DMS 273 (cell line): ENCODE measurements around the gene PUM2.
"Not testable (repeated sequence)": the region's sequence is repeated elsewhere in the genome, so short reads cannot be mapped to it uniquely, and the experiment has no call there.

ENCODE experiments used
- DNase-seq: peaks from one replicate; lab custom pipeline; 2025; ENCODE audit not compliant: unreplicated experiment; lab: John Stamatoyannopoulos, UW

The PUM2 gene

DNA sequence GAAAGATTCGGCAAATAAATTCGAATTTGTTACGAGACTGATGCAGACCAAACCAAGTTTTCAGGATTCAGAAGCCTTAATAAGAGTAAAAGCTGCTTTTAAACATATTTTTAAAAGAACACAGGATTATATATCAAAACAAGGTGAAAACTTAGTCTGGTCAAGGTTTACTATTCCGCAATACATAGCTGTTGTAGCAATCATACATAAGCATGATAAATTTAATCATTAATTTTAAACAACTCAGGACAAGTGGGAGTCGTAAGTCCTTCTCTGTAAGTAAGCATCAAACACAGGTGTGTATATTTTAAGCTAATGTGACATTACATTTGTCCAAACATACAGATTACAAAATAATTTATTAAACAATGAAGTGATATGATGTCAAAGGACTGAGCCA is 57.7 kb downstream of the PUM2 start:
- DNase-seq = no peak

GRCh38 chr2:20291846-20292408 is 58.7 kb downstream of the PUM2 start:
- no peak for DNase-seq

DNA sequence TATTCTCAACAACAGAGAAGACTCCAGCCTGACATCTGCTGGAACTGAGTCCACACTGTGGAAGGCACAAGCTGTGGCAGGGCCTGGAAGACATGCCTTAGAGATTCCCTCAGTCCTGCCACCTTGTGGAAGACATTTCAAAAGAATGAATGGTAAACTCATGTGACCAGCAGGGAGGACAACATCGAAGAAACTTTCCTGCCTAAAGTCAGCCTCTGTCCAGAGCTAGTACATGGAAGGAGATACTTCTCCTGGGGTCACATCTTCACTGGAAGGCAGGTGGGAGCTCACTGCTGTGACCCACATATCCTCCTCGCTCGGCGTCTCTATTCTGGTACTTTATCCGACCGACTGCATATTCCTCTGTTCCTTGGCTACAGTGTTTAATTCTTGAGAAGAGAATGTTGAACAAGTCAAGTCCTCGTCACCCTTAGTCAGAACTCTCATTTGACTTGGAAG is 59.5 kb downstream of the PUM2 start:
- DNase-seq = peak; percentile 91

DNA sequence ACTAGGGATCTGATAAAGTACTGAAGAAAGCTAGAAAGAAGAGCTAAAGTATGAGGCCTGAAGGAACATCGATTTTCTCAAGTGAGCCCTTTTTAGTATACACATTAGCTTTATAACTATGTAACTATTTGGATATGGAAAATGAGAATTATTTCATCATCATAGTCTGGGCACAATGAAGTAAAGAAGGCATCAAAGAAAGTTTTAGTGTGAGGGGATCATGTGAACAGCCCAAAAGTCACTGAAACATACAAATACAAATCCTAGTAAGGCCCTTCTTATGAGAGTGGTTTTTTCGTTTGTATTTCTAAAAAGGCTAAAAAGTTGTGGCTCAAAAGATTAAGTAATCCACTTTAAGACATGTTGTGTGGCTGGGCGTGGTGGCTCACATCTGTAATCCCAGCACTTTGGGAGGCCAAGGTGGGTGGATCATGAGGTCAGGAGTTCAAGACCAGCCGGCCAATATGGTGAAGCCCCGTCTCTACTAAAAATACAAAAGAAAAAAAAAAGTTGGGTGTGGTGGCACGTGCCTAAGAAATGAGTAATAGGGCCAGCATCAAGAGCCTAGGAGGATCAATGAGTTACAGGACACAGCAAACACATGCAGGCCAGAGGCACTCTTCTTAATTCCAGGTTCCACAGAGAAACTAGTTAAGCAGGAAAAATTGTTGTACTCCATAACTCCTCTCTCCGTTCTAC is 61.9 kb downstream of the PUM2 start:
- no peak for DNase-seq

DNA sequence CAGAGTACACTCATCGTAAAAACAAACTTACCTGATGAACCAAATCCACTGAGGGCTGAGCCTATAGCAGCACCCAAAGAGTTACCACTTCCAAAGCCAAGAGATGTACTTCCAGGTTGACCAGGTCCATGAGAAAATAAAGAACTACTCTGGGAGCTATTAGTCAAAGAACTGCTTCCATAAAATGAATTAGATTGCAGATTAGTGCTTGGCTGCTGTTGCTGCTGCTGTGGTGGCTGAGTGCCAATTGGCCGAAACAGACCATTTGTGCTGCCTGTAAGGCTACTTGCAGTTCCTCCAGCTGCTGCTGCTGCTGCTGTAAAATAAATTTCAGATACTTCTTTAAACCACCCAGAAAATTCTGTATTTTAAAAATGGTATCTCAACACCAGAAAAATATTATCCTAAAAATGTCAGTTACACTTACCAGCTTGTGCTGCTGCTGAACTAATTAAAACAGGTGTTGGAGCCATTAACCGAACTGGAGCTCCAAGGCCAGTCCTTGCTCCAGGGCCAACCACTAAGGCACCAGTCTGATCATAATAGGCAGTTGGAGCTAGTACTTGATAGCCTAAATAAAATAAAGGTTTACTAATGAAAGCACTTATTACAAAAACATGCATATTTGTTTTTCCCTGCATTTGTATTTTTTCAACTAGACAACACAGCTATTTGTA is 67.6 kb downstream of the PUM2 start:
- peak; percentile 57 for DNase-seq

- DNase-seq = no peak
These were observed 68.8 kb downstream of the PUM2 start for GRCh38 chr2:20281876-20282275.

DNA sequence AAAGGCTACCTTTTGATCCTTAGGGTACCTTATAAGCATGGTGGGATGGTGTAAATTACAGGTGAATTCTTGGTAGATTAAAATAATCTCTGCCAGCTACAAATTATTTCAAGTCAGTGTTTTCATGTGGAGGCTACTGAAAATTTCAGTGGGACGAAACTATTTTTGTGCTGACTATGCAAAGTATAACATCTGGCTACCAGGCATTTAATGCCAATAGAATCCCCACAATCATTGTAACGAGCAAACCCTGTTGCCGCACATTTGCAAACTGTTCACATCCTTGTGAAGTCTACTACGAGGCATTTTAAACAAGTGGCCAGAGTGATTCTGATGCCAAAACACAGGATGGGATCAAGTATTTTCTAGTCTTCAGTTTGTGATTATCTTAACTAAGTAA is 77.6 kb downstream of the PUM2 start:
- DNase-seq = no peak

DNA sequence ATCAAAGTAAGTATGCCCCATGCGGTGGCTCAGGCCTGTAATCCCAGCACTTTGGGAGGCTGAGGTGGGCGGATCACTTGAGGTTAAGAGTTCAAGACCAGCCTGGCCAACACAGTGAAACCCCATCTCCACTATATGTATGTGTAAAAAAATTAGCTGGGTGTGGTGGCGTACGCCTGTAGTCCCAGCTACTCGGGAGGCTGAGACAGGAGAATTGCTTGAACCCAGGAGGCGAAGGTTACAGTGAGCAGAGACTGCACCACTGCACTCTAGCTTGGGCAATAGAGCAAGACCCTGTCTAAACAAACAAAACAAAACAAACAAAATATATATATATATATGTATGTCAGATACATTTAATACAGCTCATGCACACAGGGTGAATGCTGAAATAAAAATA is 82.3 kb downstream of the PUM2 start:
- DNase-seq = not testable (repeated sequence)

DNA sequence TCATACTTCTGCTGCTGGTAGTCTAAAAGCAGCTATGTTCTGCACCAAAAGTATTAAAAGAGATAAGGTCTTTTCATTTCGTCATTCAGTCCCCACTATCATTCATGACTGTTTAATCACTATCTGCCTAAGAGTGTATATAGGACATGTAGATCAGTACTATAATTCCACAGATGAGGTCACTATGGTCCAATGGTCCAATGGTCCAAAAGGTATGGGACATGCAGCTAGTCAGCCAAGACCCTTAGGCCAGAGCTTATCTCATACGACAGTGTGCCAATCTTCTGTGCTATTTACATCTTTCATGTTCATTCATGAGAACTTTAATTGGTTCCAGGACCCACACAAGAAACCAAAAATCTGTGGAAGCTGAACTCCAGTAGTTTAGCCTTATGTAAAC is 83.1 kb downstream of the PUM2 start:
- no peak for DNase-seq

GRCh38 chr2:20264629-20265028 is 86.0 kb downstream of the PUM2 start:
- no peak for DNase-seq

DNA sequence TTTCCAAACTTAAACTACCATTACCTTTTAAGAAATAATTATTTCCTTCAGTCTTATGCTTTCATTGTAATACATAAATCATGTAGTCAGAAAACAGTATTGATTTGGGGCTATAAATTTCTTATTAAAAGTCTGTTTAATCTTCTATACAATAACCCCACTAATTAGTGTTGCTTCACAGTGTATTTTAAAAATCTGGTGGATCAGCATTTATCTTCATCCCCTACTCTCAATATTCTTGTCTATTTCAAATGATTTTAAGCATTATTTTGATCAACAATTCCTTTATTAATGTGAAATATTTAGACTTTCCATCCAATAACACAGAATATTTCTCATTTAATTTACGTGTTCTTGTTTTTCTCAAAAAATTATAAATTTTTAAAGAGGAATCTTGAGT is 93.2 kb downstream of the PUM2 start:
- DNase-seq = no peak

DNA sequence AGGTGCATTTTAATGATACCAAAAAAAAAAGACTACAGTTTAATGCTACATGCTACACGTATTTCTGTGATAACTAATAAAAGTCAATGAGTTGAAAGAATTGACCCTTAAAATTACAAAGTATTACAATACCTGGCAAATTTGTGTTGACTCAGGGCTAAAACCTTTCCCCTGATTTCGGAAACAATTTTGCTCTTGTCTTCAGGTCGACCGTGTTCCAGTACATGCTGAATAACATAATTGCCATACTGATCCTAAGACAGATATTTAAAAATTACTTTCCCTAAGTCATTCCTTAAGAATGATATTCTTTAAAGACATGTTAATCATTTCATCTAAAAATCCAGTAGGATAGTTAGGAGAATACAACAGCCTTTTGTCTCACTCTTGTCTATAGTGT is 95.9 kb downstream of the PUM2 start:
- no peak for DNase-seq

DNA sequence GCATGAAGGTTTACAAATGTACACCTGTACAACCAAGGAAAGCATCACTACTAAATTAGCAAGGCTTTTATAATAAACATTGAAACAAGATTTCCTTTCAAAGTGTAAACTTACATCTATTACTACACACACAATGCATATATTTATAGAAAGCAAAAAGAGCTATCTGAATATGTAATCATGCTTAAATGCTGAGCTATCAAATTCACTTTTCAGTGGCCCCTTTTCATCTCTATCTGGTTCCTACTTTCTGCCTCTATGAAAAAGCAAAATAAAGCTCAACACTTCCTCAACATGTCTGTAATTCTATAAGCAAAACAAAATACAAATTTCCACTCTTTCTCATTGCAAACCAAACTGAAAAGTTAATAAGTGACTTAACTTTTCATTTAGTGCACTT is 100.2 kb downstream of the PUM2 start:
- no peak for DNase-seq

- no peak for DNase-seq
These were observed 101.5 kb downstream of the PUM2 start for GRCh38 chr2:20249170-20249569.

- no peak for DNase-seq
These were observed 103.6 kb downstream of the PUM2 start for GRCh38 chr2:20247084-20247483.

DNA sequence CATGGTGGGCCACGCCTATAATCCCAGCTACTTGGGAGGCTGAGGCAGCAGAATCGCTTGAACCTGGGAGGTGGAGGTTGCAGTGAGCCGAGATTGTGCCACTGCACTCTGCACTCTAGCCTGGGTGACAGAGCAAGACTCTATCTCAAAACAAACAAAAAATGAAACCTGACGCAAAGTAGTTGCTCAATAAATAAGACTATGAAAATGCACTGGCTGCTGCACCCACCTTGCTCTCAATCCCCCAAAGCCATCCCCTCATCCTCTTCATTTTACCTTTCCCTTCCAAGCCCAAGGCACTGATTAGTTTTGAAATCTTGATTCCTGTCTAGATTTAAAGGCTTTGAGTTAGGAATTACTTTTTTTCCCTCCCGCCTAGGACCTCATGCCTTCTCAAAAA is 107.0 kb downstream of the PUM2 start:
- DNase-seq = not testable (repeated sequence)

DNA sequence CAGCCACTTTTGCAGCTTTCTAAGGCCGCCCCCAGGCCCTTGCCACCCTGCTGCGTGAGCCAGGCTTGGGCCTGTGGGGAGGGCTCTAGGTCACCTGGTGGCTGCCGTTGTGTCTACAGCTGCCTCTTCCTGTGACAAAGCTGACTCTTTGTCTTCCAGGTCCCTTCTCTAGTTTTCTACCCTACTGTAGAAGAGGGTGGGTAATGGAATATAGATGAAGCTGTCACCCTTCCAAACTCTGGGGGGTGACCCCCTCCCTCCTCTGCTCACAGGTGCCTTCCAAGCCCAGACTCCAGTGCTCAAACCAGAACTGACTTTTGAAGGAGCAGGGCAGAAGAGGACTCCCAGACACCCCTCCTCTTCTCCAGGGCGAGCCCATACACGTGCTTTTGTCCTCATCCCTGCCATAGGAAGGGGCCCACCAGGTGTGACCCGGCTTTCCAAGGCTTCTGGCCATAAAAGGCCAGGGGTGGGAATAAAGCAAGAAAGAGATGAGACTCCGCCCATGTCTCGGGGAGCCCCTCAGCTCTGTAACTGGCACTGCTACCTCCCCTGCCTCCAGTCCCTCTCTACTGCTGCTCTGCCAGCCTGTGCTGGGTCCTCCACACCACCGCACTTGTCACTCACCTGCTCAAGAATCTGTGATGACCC is 107.8 kb downstream of the PUM2 start:
- DNase-seq = peak; percentile 52

DNA sequence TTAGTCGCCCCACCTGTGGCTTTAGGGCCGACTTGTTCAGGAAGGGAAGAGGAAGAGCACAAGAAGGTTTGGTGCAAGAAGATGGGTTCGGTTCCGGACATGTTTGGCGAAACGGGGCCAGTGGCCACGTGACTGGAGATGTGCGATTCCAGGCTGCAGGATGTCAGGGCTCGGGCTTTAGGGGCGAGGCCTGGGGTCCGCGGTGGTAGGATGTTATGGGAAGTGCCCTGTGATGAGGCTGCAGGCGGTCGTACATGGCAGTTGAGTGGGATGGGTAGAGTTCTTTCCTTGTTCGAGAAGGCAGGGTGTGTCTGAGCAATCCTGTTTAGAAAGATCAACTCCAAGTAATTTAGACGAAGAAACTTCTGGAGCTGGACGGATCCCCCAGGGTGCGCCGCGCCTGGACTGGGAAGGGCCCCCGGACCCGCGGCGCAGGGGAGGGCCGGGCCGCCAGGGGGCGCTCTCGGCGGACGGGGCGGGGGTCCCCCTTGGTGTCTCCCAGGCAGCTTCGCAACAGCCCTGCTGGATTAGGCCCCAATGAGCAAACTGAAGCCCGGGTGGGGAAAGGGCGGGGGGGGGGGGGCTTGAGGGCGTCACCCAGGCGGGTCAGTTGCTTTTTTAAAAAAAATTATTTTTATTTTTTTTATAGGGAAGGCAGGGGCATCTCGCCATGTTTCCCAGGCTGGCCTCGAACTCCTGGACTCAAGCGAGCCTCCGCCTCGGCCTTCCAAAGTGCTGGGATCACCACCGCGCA is 108.5 kb downstream of the PUM2 start:
- peak; percentile 28 for DNase-seq

DNA sequence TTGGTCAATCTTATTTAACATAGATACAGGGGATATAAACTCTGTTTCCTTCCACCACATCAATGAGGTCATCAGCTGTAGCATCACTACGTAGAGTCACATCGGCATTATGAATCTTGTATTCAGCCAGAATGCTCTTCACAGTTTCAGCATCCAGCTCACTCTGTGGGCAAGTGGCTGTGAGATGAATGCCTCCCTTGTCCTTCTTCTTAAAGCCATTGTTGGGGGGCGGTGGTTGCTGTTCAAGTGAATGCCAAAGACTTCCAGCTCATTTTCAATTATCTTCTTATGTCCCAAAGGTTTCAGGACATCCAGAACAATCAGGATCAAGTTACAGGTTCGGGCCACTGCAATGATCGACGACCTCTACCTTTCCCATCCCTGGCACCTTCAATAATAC is 110.4 kb downstream of the PUM2 start:
- DNase-seq = not testable (repeated sequence)

DNA sequence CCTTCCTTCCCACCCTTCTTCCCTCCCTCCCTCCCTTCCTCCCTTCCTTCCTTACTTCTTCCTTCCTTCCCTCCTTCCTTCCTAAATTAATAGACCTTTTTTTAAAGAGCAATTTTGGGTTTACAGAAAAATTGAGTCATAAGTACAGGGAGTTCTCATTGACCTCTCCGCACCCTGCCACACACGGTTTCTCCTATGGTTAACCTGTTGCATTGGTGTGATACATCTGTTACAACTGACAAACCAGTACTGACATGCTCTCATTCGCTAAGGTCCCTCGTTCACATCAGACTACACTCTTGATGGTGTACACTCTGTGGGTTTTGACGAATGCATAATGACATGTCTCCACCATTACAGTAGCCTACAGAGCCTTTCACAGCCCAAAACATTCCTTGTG is 114.1 kb downstream of the PUM2 start:
- no peak for DNase-seq

DNA sequence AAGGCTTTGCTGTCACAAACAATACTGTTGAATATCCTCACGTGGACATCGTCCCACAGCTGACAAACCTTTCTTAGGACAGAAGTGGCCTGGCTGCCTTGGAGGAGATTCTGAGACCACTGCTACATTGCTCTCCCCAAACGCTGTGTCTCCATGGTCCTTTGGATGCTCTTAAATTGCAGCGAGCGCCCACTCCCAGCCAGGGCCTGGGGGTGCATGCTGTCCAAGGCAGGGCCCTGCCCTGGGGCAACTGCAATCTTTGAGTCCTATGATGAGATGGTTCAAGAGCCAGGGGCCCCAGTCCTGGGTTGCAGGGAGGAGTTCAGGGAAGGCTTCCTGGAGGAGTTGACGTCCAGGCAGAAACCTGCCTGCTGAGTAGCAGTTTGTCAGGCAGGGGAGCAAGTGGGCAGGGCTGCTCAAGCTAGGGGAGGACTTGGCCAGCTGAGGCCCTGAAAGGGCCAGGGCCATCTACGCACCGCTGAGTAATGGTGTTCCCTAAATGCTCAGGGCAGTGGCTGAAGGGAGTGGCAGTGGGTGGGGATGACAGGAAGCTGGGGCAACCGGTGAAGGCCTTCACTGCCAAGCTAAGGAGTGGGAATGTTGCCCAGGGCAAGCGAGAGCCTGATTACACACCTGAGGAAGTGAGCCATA is 114.9 kb downstream of the PUM2 start:
- no peak for DNase-seq
